Keratinocyte (primary cell): ENCODE data around the gene MOB3B. TPM values are rescaled to one million over a fixed set of nuclear protein-coding genes. Genes with fewer than 3 reads are reported as not detected.

Experiments used
- DNase-seq: peaks from one replicate; pipeline ENCODE4 v3.0.0-alpha.2; 2011; ENCODE audit warnings: low read depth, missing footprints, low spot score
- FAIRE-seq: peaks from 2 replicates; lab custom pipeline; 2011; peaks lifted over from hg19 to GRCh38; lab: Jason Lieb, UNC
- H2AFZ ChIP-seq: 2 replicates; pipeline ENCODE4 v1.6.0; 2012; ENCODE audit warnings: low read length, control low read depth, inconsistent platforms; ENCODE audit not compliant: control insufficient read depth
- H3K27ac ChIP-seq: 2 replicates; pipeline ENCODE4 v1.5.1; 2011; ENCODE audit warnings: low read length; ENCODE audit not compliant: control insufficient read depth, insufficient read depth
- H3K27me3 ChIP-seq: 3 replicates; pipeline ENCODE4 v1.6.0; 2011; ENCODE audit warnings: low read length; ENCODE audit not compliant: control insufficient read depth, insufficient read depth; ENCODE audit errors: extremely low read depth
- H3K36me3 ChIP-seq, 2 experiments: 2 replicates in 1 of 2; 3 replicates in 1 of 2; pipeline ENCODE4 v1.5.1; 2011; ENCODE audit warnings: low read length in 2 of 2, mild to moderate bottlenecking in 1 of 2; ENCODE audit not compliant: control insufficient read depth in 2 of 2, insufficient read depth in 2 of 2; ENCODE audit errors: extremely low read depth in 1 of 2
- H3K4me1 ChIP-seq: 3 replicates; pipeline ENCODE4 v1.5.1; 2011; ENCODE audit warnings: low read length; ENCODE audit not compliant: control insufficient read depth, insufficient read depth; ENCODE audit errors: extremely low read depth
- H3K4me2 ChIP-seq: 3 replicates; pipeline ENCODE4 v1.6.0; 2011; ENCODE audit warnings: low read depth, low read length; ENCODE audit not compliant: control insufficient read depth, insufficient read depth; ENCODE audit errors: extremely low read depth
- H3K4me3 ChIP-seq, 3 experiments: fragments of 200-600 bp in 1 of 3; sonication (generic) in 1 of 3; 2 replicates in 2 of 3; 3 replicates in 1 of 3; pipeline ENCODE4 v1.5.1; 2011 to 2016; ENCODE audit warnings: low read length in 3 of 3, mild to moderate bottlenecking in 3 of 3, control low read depth in 2 of 3, inconsistent platforms in 1 of 3, low read depth in 1 of 3, mixed read lengths in 1 of 3, mixed run types in 1 of 3, moderate library complexity in 1 of 3; ENCODE audit not compliant: control insufficient read depth in 2 of 3, insufficient read depth in 2 of 3; ENCODE audit errors: extremely low read depth in 1 of 3
- H3K79me2 ChIP-seq: 2 replicates; pipeline ENCODE4 v1.6.0; 2012; ENCODE audit warnings: low read length; ENCODE audit not compliant: control insufficient read depth, insufficient read depth
- H3K9ac ChIP-seq: 3 replicates; pipeline ENCODE4 v1.6.0; 2011; ENCODE audit warnings: low read length; ENCODE audit not compliant: control insufficient read depth, insufficient read depth; ENCODE audit errors: extremely low read depth
- H3K9me1 ChIP-seq: 3 replicates; pipeline ENCODE4 v1.6.0; 2011; ENCODE audit warnings: low read length; ENCODE audit not compliant: control insufficient read depth, insufficient read depth; ENCODE audit errors: extremely low read depth
- H3K9me3 ChIP-seq: 2 replicates; pipeline ENCODE4 v1.5.1; 2012; ENCODE audit warnings: low read depth, low read length; ENCODE audit not compliant: control insufficient read depth
- H4K20me1 ChIP-seq: 3 replicates; pipeline ENCODE4 v1.6.0; 2011; ENCODE audit warnings: low read length; ENCODE audit not compliant: control insufficient read depth, insufficient read depth; ENCODE audit errors: extremely low read depth
- EZH2 ChIP-seq: IDR thresholded peaks from one replicate; pipeline ENCODE4 v1.6.1; 2012; ENCODE audit warnings: inconsistent platforms, mild to moderate bottlenecking, low read length, moderate library complexity
- dilution Hi-C: fragments of 300-500 bp; cut with MboI; formaldehyde crosslinking; loops from one replicate; pipeline ENCODE4 v1.7.0; 2020; ENCODE audit warnings: low sequenced_read_pairs; ENCODE audit not compliant: extremely low pct_ligation_motif_present
- polyA plus RNA-seq, 5 experiments: library from polyadenylated mRNA; depleted of rRNA in 3 of 5; stranded (reverse) in 3 of 5; stranded (forward) in 1 of 5; unstranded in 1 of 5; fragments of >200 nt; gene quantifications; 1 replicate in 1 of 5; 2 replicates in 3 of 5; 3 replicates in 1 of 5; pipeline versions ENCODE4 v1.2.1 to v1.2.3, GENCODE V29; 2011 to 2012; ENCODE audit warnings: missing spikeins in 2 of 5, low read depth in 1 of 5, low replicate concordance in 1 of 5
- TF ChIP-seq, protein P1 (sequence below), 3 experiments: IDR thresholded peaks in 1 of 3; conservative IDR thresholded peaks in 1 of 3; optimal IDR thresholded peaks in 1 of 3; 2 replicates in 2 of 3; 3 replicates in 1 of 3; pipeline versions ENCODE3 to v1.5.1; 2011; ENCODE audit warnings: low read length in 3 of 3, mild to moderate bottlenecking in 3 of 3, moderate library complexity in 2 of 3, control low read depth in 1 of 3, inconsistent platforms in 1 of 3; ENCODE audit not compliant: insufficient read depth in 2 of 3; ENCODE audit errors: extremely low read depth in 1 of 3

Gene MOB3B
- polyA plus RNA-seq, 1 donor (not counting 4 experiments of a cell fraction or from before 2014, with no cell fraction given), result 35.3 TPM

DNA sequence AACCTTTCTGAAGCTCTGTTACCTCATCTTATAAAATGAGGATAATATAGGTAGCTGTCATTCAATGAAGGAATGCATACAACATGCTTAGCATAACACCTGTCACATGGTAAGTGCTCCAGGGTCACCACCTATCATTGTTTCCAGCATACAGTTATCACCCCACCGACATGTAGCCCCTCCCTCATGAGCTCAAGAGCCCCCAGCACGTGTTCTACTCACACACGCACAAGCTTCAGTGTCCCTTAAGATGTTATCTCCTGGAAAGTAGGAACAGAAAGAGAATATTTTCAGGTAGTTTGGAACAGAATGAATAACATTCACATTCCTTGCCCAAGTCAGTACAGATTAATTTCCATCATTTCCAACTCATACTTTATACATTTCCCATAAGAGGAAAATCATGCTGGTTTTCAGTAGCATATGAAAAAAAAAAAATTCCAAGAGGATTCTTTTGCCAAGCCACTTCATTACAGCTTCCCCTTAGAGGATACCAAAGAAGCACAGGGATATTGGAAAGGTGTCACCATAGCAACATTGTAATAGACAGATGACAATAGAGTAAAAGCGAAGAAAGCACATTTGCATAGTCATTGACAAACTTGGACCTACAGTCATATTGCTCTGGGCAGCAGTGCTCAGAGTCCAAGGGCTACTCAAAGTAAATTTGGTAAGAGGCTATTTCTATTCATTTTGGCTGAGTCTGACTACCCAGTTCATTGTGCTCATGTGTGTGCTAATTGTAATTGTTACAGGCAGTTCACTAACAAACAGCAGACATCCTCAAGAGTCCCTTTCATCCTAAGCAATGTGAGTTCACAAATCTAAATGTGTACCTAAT lies 1.5 kb upstream of the MOB3B start:
- H3K4me2 ChIP-seq, result peak overlapping the region; percentile 93
- H3K79me2 ChIP-seq, result peaks cover 33% of the 10 kb centered on the region
- no peak overlapping the region for H3K27ac ChIP-seq

DNA sequence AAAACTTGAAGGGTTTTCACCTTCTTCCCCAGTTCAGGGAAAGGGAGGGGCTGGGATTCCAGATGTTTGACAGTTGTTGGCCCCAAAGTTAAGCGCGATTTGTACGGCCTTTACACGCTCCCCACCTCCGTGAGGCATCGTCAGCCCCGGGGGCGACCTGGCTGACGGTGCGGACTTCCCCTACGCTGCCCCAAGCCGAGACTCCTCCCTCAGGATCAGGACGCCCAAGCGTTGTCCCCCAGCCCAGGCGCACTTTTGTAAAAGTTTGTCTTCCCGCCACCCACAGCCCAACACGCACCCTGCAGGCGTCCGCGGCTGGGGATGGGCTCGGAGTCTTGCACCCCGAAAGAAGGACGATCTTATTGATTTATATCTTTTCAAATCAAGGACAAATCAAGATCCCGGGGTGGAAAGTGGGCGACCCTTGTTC lies 713 bp downstream of the MOB3B start:
- Histone ChIP-seq H3K4me2 (peak overlapping the region; percentile 93), H3K36me3 (no peaks in the 10 kb centered on the region), H3K9ac (peak overlapping the region; percentile 95), H3K4me1 (peaks cover 58% of the 10 kb centered on the region), H3K27ac (peak overlapping the region; percentile 97), H2AFZ (no peak overlapping the region), H3K27me3 (no peaks in the 10 kb centered on the region), H3K9me1 (no peaks in the 10 kb centered on the region), H3K9me3 (no peaks in the 10 kb centered on the region), H4K20me1 (no peaks in the 10 kb centered on the region), H3K79me2 (peaks cover 55% of the 10 kb centered on the region), H3K4me3 (peak overlapping the region; percentile 65 to 85 (median 85))
- no peak for DNase-seq
- no peak for TF ChIP-seq EZH2
- TF ChIP-seq, protein P1, sequence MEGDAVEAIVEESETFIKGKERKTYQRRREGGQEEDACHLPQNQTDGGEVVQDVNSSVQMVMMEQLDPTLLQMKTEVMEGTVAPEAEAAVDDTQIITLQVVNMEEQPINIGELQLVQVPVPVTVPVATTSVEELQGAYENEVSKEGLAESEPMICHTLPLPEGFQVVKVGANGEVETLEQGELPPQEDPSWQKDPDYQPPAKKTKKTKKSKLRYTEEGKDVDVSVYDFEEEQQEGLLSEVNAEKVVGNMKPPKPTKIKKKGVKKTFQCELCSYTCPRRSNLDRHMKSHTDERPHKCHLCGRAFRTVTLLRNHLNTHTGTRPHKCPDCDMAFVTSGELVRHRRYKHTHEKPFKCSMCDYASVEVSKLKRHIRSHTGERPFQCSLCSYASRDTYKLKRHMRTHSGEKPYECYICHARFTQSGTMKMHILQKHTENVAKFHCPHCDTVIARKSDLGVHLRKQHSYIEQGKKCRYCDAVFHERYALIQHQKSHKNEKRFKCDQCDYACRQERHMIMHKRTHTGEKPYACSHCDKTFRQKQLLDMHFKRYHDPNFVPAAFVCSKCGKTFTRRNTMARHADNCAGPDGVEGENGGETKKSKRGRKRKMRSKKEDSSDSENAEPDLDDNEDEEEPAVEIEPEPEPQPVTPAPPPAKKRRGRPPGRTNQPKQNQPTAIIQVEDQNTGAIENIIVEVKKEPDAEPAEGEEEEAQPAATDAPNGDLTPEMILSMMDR (optimal IDR thresholded peaks at IDR 0.05 in 1 of 3, IDR thresholded peaks at IDR 0.05 in 1 of 3, conservative IDR thresholded peaks at IDR 0.05 in 1 of 3; ENCODE audit: extremely low read depth in 1 of 3, insufficient read depth in 2 of 3, low read length in 3 of 3), result peak in 1 of 3 experiments; percentile 7
- dilution Hi-C loops, result loop anchor here (25.0 kb wide), 1 partner anchor 192 kb away; no protein-coding TSS in a partner anchor
- peak; percentile 69 for FAIRE-seq

More for the DNA sequence above, 1.5 kb upstream of the MOB3B start:
- peak; percentile 60 for FAIRE-seq
- no peaks in the 10 kb centered on the region for H3K27me3 ChIP-seq
- peaks cover 36% of the 10 kb centered on the region for H3K4me1 ChIP-seq
- H3K36me3 ChIP-seq, result no peaks in the 10 kb centered on the region
- DNase-seq, result no peak
- dilution Hi-C loops, result loop anchor here (25.0 kb wide), 1 partner anchor 194 kb away; no protein-coding TSS in a partner anchor
- no peaks in the 10 kb centered on the region for H3K9me1 ChIP-seq
- TF ChIP-seq, protein P1 (optimal IDR thresholded peaks at IDR 0.05 in 1 of 3, IDR thresholded peaks at IDR 0.05 in 1 of 3, conservative IDR thresholded peaks at IDR 0.05 in 1 of 3; ENCODE audit: extremely low read depth in 1 of 3, insufficient read depth in 2 of 3, low read length in 3 of 3), result no peak
- TF ChIP-seq EZH2, result no peak
- peak overlapping the region in 1 of 3 experiments; percentile 85 for H3K4me3 ChIP-seq
- H3K9ac ChIP-seq, result no peak overlapping the region
- H2AFZ ChIP-seq, result no peak overlapping the region
- H3K9me3 ChIP-seq, result no peaks in the 10 kb centered on the region
- H4K20me1 ChIP-seq, result no peaks in the 10 kb centered on the region
